ENCODE results near the gene UBAC1.
"Not testable (repeated sequence)": the region's sequence is repeated elsewhere in the genome, so short reads cannot be mapped to it uniquely, and the experiment has no call there.

Gene UBAC1

DNA sequence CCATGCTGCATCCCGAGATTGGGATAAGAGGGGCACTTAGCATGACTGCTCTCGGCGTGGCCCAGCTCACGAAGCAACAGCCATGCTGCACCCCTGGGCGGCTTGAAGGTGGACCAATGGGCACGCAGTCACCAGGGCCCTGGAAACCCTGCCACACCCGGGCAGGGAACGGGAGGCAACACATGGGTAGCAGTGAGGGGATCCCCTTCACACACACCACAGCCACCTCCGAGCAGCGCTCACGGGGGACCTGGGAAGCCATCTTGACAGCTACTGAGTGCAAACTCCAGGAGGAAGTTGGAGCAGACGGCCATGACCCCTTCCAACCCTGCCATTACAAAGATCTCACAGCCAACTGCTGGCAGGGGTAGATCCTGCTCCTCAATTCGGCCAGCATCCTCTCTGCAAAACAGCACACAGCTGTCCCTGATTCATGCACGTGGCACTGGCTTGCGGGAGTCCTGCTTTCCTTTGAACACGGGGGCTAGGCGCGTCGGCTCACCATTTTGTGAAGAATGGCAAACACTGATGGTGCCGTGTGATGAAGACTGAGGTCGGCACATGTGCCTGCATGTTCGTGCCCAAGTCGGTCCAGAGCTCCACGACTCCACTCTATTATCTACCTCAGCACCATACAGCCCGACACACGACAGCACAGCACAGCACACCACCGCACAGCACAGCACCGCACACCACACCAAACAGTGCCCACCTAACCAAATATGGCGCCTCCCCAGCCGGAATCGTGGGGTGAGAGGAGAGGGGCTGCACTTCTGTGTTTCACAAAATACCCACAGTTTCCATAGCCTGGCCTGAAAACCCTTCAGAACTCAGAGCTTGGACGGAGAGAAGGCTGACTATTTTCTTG lies 5.0 kb downstream of the UBAC1 start:
- DNase-seq: no peak

- peak in 1 of 2 experiments; percentile 41 for DNase-seq
Measured at GRCh38 chr9:135952664-135953206, 8.4 kb downstream of the UBAC1 start.

- peak; percentile 90 to 94 for DNase-seq
Measured at GRCh38 chr9:135951889-135952663, 9.1 kb downstream of the UBAC1 start.

GRCh38 chr9:135951310-135951709 lies 9.9 kb downstream of the UBAC1 start:
- DNase-seq: not testable (repeated sequence)

DNA sequence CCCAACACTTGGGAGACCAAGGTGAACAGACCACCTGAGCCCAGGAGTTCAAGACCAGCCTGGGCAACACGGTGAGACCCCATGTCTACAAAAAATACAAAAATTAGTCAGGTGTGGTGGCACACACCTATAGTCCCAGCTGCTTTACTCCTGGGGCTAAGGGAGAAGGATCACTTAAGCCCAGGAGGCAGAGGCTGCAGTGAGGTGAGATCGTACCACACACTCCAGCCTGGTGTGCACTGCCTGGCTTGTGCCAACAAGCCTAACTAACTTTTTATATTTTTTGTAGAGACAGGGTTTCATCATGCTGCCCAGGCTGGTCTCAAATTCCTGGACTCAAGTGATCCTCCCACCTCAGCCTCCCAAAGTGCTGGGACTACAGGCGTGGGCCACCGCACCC lies 10.3 kb downstream of the UBAC1 start:
- DNase-seq: not testable (repeated sequence)

DNA sequence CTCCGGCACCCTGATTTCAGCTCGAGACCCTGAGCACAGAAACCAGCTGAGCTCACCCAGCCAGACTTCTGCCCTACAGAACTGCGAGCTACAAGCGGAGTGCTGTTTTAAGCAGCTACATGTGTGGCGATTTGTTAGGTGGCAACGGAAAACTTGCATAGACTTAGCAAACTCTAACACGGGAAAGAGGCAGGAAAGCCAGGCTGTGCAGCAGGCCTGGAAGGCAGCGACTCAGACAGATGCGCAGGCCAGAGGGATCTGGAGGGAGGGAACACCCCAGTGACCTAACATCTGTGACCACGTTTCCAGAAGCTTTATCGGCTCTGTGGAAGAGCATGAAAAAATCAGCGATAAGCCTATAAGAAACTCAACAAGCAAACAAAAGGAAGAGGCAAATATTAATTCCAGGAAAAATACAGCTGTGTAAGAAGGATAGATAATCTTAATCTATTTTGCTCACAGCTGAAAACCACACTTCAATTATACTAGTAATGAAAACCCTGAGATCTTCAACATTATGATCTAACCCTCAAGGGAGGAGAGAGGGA lies 11.0 kb downstream of the UBAC1 start:
- no peak for DNase-seq

DNA sequence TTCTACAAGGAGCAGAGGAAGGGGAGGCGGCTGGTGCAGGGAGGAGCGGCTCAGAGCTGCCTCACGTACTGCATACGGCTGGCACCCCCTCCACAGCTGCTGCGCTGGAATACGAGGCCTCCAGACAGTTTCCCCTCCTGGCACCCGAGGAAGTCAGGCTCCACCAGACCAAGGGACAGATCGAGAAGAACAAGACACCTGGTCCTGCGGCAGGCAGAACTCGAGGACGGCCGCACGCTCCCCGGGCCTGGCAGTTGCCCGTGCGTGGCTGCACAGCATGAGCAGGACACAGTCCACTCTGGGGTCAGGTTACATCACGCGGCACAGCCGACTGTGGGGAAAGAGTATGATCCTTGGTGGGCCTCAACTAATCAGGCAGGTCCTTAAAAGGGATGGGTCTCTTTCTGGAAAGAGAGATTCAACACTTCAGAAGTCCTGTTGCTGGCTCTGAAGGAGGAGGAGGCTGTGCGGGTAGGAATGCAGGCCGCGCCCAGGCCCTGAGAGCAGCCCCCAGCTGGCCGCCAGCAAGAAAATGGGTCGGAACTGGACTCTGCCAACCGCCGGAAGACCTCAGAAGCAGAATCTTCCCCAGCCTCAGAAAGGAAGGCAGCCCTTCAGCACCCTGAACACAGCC lies 11.6 kb downstream of the UBAC1 start:
- DNase-seq: no peak

- DNase-seq: no peak
Measured at GRCh38 chr9:135948968-135949367, 12.2 kb downstream of the UBAC1 start.

GRCh38 chr9:135948446-135948845 lies 12.7 kb downstream of the UBAC1 start:
- no peak for DNase-seq

DNA sequence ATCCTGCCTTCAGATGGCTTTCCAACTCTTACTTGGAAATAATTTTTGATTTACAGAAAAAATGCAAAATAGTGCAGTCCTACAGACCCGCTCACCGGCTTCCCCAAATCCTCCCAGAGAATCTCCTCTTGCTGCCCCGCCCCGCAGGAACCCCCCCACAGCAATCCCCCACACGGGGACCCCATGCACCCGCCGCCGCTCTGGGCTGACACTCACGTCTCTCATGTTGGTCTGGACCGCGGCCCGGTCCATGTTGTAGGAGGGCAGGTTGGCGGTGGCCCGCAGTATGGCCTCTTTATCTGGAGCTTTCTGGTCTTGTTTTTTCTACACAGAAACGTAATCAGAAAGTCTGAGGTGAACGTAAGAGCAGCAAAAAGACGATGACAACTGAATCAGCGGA lies 13.6 kb downstream of the UBAC1 start:
- DNase-seq: no peak

GRCh38 chr9:135947105-135947504 lies 14.1 kb downstream of the UBAC1 start:
- DNase-seq: not testable (repeated sequence)

- no peak for DNase-seq
Measured at GRCh38 chr9:135946392-135946994, 14.7 kb downstream of the UBAC1 start.

GRCh38 chr9:135945969-135946368 lies 15.2 kb downstream of the UBAC1 start:
- DNase-seq: no peak

GRCh38 chr9:135944444-135945252 lies 16.5 kb downstream of the UBAC1 start:
- DNase-seq: no peak

GRCh38 chr9:135943604-135944003 lies 17.6 kb downstream of the UBAC1 start:
- not testable (repeated sequence) for DNase-seq

DNA sequence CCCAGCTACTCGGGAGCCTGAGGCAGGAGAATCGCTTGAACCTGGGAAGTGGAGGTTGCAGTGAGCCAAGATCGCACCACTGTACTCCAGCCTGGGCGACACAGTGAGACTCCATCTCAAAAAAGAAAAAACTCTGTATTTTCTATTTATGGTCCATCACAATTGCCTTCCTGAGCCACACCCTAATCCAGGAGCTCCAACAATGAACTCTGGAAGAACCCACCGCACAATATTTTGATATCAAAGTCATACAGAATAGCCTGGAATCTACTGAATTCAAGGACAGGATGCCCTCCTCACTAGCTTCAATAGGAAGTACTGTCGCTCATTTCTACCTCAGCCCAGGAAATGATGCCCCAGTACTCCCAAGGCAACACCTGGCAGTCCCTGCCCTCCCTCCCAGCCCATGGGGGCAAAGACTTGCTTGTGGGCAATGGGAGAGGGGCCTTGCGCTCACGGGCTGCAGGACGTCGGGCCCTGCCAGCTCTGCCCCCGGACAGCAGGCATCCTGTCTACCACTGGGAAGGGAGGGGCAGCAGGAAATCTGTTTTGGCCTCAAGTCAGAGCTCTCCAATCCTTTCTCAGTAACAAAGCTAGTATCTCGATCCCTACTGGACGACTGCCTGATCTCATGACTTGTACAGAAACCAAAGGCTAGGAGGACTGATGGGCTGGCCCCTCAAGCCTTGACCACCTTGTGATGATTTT lies 19.7 kb downstream of the UBAC1 start:
- DNase-seq: no peak

- DNase-seq: no peak
Measured at GRCh38 chr9:135939351-135940265, 21.6 kb downstream of the UBAC1 start.

DNA sequence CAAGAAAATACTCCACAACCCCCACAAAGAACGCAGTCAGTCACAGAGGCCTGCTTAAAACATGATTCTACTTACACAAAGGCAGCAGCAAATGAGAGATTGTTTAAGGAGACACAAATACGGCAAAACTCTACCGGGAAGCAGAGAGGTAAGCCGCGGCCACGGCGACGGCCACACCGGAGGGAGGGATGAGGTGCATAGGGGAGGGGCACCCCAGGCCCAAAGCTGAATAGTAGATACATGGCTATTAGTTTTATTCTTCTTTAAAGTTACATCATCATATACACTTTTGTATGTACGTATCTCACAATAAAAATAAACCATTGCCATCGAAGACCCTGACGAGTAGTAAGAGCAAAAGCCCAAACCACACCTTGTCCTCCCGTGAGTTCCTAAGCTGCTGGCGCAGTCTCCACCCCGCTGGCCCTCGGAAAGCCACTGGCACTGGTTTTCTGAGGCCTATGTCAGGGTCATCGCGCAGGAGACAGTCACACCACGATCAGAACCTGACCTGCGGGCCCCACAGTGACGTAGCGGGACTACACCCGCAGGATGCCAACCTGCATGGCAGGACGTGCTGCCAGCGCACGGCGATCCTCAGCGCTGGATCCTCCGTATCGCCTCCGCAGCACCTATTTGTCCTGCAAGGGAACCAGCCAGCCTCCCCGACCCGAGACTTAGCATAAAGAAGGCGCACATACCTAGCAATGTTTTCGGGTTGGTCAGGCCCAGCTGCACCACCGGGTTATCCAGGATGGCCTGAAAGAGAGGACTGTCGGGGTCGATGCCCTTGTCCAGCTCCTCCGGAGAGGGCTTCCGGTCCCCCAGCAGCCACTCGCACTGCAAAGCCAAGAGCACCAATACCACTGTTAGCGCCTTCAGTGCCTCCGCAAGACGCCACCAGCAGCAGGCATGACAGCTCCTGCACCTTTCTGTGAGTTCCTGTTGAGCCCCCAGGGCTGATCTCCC lies 23.4 kb downstream of the UBAC1 start:
- no peak for DNase-seq

GRCh38 chr9:135933114-135933513 lies 28.1 kb downstream of the UBAC1 start:
- DNase-seq: no peak

All from NCI-H526 (cell line).